HuH-7.5 (cell line): Measurements from ENCODE around the gene CEP170.
"Not testable (repeated sequence)": the region's sequence is repeated elsewhere in the genome, so short reads cannot be mapped to it uniquely, and the experiment has no call there.

Source experiments
- DNase-seq: peaks from one replicate; pipeline ENCODE4 v3.0.0; 2011; ENCODE audit warnings: low spot score

Gene CEP170

DNA sequence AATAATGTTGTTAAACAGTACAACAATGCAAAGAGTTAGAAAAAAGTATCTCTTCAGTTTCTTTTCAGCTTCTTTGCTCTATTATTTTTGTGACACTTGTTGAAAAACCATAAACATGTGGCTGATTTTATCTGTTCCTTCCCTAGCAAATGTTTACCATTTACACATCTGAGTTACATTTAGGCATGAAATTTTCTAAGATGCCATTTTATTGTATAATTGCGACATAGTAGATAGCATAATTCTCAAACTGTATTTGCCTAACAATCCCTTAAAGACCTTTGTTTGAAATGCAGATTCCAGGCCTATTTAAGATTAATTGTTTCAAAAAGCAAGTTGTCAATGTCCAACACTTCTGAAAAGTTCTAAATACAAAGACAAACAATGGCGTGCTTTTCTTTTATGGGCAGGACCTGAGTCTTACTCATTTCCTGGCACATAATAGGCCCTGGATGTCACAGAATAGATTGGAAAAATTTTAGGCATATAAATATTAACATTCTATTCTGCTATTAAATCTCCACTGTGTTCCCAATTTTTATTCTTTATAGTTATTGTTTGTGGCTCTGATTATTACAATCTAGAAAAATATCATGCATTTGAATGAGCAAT is 81.2 kb downstream of the CEP170 start:
- not testable (repeated sequence) for DNase-seq

DNA sequence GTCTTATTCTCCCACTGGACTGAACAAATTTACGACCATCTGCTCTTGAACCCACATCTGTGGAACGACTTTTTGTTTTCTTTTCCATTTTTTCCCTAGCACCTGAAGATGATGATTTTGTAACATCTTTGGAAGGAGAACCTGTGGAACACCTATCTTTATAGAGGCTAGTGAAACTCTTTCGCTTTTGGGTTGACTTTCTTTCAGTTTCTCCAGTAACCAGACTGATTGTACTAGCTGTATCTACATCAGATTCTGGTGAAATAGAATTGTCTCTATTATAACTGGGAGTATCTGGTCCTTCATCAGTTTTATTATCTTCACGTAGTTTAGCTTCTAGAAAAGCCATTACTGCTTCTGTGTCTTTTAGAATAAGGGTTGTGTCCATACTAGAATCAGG is 90.2 kb downstream of the CEP170 start:
- DNase-seq: not testable (repeated sequence)

- peak; percentile 24 for DNase-seq
These were observed 104.2 kb downstream of the CEP170 start for GRCh38 chr1:243150906-243151305.

GRCh38 chr1:243149120-243149519 is 106.0 kb downstream of the CEP170 start:
- peak; percentile 3 for DNase-seq

DNA sequence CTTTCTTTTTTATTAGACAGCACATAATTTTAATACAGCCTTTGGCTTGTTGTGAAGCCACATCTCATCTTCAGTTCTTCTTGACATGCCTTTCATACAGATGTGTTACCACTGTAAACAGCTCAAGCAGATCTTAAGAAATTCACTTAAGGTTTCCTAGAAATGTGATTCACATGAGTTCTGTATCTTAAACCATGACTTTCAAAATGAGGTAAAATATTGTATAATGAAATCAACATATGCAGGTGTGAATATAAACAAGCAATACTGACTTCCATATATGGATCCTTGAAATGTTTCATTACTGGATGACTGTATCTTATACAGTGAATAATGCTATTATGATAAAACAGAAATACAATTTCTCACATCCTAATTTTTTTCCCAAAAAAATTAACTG is 107.7 kb downstream of the CEP170 start:
- DNase-seq: not testable (repeated sequence)

DNA sequence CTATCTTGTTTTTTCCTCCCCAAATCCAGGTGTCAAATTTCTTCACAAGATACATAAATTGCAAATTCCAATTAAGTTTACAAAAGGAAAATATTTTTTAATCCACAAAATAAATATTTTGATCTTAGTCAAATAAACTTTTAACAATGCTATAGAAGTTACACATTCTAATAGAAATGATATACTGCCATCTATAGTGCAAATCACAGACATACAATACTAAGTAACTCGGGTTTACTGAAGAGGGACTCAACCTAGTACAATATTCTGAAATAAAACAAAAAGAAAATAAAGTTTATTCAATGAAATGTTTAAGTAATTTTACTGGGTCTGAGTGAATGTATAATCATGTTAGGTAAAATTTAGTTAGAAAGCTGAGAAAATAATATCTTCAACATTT is 114.6 kb downstream of the CEP170 start:
- not testable (repeated sequence) for DNase-seq

DNA sequence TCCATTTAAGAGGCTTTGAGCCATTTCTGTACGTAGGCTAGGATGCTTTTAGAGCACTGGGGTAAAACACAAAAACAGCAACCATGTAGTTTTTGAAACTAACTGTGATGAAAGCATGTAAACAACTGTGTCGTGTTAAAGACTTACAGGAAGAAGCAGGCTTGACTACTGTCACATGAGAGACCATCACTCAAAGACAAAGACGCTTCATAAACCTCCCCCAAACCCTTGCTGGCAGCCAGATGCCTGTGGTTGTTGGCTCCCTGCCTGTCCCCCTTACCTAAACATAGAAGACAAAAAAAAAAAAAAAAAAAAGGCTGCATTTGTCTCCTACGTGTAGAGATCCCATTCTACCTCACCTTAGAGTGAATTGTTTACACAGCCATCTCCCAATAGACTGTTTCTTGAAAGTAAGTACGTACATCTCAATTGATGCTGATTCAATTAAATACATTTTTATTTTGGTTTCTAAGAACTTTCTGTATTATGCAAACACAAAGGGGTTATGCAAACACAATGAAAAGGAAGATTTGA is 132.1 kb downstream of the CEP170 start:
- not testable (repeated sequence) for DNase-seq

DNA sequence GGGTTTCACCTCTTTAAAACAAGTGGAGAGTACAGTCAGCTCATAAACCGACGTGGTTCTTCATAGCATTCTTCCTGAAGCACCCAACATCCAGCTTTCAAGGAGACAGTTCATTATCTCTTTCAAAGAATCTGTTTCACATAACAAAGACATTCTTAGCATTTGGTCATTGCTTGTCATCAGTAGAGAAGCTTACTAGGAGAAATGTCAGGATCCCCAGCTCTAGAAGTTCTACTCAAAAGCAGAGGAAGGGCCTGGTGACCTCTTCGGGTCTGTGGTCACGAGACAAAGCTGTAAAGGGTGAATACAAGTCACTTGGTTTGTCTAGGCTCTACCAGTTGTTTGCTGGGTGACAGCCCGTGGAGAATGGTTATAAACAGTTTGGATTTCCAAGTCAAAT is 133.1 kb downstream of the CEP170 start:
- DNase-seq: not testable (repeated sequence)

DNA sequence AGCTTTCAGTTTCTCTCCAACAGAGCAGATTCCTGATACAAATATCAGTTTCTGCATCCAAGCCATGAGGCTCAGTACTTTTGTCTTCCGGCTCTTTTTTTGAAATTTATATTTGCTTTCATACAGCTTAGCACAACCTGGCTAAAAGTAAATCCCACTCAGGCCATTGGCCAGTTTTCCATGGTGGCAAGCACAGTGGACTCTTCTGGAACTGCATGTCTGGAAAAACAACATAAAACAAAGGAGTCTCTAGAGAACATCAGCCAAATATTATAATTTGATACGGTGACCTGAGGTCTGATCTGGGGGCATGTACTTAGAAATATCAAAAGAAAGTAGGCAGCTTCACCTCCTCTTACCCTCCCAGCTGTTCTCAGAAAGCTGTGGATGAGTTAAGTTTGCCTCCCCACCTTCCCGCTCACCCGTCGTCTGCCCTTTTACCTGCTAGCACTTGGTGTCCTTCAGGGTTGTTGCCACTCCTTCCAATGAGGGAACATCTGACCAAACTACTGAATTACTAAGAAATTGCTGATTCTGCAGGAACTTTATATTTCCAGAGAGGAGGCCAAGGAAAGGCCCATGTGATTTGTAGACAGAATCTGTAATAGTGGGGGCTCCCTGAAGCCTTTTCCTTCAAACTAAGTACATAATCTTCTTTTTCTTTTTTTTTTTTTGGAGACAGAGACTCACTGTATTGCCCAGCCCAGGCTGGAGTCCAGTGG is 136.3 kb downstream of the CEP170 start:
- not testable (repeated sequence) for DNase-seq

- DNase-seq: not testable (repeated sequence)
These were observed 138.9 kb downstream of the CEP170 start for GRCh38 chr1:243116187-243116586.

GRCh38 chr1:243114769-243115168 is 140.3 kb downstream of the CEP170 start:
- DNase-seq: not testable (repeated sequence)

GRCh38 chr1:243114059-243114713 is 140.9 kb downstream of the CEP170 start:
- DNase-seq: not testable (repeated sequence)

DNA sequence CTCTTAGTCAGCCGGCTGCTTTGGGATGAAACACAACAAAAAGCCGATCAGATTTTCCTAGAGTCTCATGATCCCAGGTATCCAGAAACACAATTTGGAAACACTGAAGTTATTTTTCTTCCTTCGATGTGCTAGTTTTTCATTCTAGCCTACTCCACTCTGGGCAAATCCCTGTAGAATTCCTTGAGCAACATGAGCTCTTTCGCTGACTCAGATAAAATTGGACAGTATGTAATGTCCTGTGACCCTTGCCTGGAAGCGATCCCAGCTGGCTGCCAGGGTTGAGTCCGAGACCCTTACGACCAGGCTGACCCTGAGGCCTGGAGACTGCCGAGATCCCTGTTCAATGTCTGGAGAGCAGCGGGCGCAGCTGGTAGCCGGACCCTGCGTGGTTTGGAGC is 147.9 kb downstream of the CEP170 start:
- not testable (repeated sequence) for DNase-seq

DNA sequence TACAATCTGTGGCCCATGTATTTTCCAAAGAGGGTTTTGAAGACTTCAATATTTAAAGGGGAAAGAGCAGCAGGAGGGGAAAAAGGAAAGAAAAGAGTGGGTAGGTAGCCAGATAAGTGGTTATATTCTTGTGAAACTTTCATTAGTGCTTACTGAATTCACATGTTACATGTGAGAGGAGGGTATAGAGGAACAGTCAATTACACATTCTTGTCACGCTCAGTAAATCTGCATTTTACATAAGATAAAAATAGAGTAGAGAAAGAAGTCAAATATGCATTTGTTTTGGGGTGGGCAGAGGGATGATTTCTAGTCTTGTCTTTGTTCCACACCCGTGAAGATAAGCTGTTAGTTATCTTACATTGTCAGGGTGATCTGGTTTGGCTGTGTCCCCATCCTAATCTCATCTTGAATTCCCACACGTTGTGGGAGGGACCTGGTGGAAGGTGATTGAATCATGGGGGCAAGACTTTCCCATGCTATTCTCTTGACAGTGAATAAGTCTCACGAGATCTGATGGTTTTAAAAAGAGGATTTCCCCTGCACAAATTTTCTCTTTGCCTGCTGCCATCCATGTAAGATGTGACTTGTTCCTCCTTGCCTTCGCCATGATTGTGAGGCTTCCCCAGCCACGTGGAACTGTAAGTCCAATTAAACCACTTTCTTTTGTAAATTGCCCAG is 149.3 kb downstream of the CEP170 start:
- not testable (repeated sequence) for DNase-seq

DNA sequence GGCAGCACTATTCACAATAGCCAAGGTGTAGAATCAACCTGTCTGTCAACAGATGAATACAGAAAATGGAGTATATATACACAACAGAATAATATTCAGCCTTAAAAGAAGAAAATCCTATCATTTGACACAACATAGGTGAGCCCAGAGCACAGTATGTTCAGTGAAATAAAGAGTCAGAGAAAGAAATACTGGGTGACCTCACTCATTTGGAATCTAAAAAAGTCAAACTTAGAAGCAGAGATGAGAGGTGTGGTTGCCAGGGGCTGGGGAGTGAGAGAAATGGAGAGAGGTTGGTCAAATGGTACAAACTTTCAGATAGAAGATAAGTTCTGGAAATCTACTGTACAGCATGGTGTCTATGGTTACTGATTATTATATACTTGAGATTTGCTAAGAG is 150.0 kb downstream of the CEP170 start:
- DNase-seq: not testable (repeated sequence)

DNA sequence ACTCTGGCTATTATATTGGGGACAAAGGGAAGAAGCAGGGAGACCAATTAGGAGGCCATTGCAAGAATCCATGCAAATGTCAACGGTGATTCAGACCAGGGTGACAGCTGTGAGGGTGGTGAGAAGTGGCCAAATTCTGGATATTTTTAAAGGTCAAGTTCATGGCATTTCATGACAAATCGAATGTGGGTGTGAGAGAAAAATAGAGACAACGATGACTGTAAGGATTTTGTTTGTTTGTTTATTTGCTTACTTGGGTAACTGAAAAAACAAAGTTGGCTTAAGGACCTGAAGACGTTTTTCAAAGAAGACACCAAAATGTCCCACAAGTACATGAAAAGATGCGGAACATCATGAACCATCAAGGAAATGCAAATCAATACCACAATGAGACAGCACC is 150.6 kb downstream of the CEP170 start:
- not testable (repeated sequence) for DNase-seq

GRCh38 chr1:243101551-243102050 is 153.5 kb downstream of the CEP170 start:
- DNase-seq: peak; percentile 4

- not testable (repeated sequence) for DNase-seq
These were observed 167.7 kb downstream of the CEP170 start for GRCh38 chr1:243087368-243087767.
